HEK293T (cell line): ENCODE results near the gene CASQ2.

Source experiments
- CTCF ChIA-PET: fragments of 350-600 bp; formaldehyde crosslinking; extraction: SDS; loops from one replicate; lab custom pipeline; 2021; ENCODE audit warnings: antibody characterized with exemption, inconsistent platforms; lab: Yijun Ruan, JAX
- POLR2A ChIA-PET: fragments of 350-600 bp; formaldehyde crosslinking; extraction: SDS; loops from one replicate; lab custom pipeline; 2020; ENCODE audit warnings: antibody characterized with exemption, inconsistent platforms; lab: Yijun Ruan, JAX
- DNase-seq: peaks from one replicate; pipeline ENCODE4 v3.0.0; 2012; ENCODE audit warnings: mixed read lengths; ENCODE audit errors: extremely low spot score
- ARNT ChIP-seq: fragments of 450-650 bp; IDR thresholded peaks from 2 replicates; pipeline ENCODE4 v1.6.1; 2017; ENCODE audit warnings: mild to moderate bottlenecking
- BHLHE40 ChIP-seq: fragments of 450-650 bp; IDR thresholded peaks from 2 replicates; pipeline ENCODE4 v1.6.1; 2016; ENCODE audit warnings: mild to moderate bottlenecking, moderate library complexity, borderline replicate concordance
- CTBP1 ChIP-seq: fragments of 450-650 bp; IDR thresholded peaks from 2 replicates; pipeline ENCODE4 v1.6.1; 2016; ENCODE audit warnings: borderline replicate concordance
- ELF4 ChIP-seq: fragments of 450-650 bp; IDR thresholded peaks from 2 replicates; pipeline ENCODE4 v1.6.1; 2017; ENCODE audit warnings: antibody characterized with exemption
- FOXA1 ChIP-seq: fragments of 450-650 bp; IDR thresholded peaks from 2 replicates; pipeline ENCODE4 v1.6.1; 2016; ENCODE audit warnings: mild to moderate bottlenecking
- FOXK2 ChIP-seq: fragments of 450-650 bp; IDR thresholded peaks from 2 replicates; pipeline ENCODE4 v1.6.1; 2016; ENCODE audit warnings: mild to moderate bottlenecking
- FOXM1 ChIP-seq: fragments of 450-650 bp; IDR thresholded peaks from 2 replicates; pipeline ENCODE4 v1.6.1; 2017; ENCODE audit warnings: mild to moderate bottlenecking, borderline replicate concordance
- HDGF ChIP-seq: fragments of 450-650 bp; IDR thresholded peaks from 2 replicates; pipeline ENCODE4 v1.6.1; 2017; ENCODE audit warnings: antibody characterized with exemption, borderline replicate concordance
- L3MBTL2 ChIP-seq: fragments of 450-650 bp; conservative IDR thresholded peaks from 2 replicates; pipeline ENCODE4 v1.6.1; 2016; ENCODE audit warnings: mild to moderate bottlenecking
- LEF1 ChIP-seq: fragments of 450-650 bp; IDR thresholded peaks from 2 replicates; pipeline ENCODE4 v1.6.1; 2017; ENCODE audit warnings: mild to moderate bottlenecking, borderline replicate concordance
- NFRKB ChIP-seq: fragments of 450-650 bp; IDR thresholded peaks from 2 replicates; pipeline ENCODE4 v1.6.1; 2016; ENCODE audit warnings: mild to moderate bottlenecking, moderate library complexity
- PKNOX1 ChIP-seq: fragments of 450-650 bp; IDR thresholded peaks from 2 replicates; pipeline ENCODE4 v1.6.1; 2016
- SP1 ChIP-seq: fragments of 450-650 bp; IDR thresholded peaks from 2 replicates; pipeline ENCODE4 v1.6.1; 2017
- SUZ12 ChIP-seq: fragments of 450-650 bp; IDR thresholded peaks from 2 replicates; pipeline ENCODE4 v1.6.1; 2016; ENCODE audit warnings: mild to moderate bottlenecking
- TARDBP ChIP-seq: fragments of 450-650 bp; IDR thresholded peaks from 2 replicates; pipeline ENCODE4 v1.6.1; 2016
- ZNF384 ChIP-seq: fragments of 450-650 bp; IDR thresholded peaks from 2 replicates; pipeline ENCODE4 v1.6.1; 2016

The CASQ2 gene

GRCh38 chr1:115796897-115797296, 28.4 kb upstream of the CASQ2 start:
- ChIA-PET CTCF (interaction anchor here (0.7 kb wide), 1 partner anchor 32 kb away, joined by 3 read pairs; no protein-coding TSS in a partner anchor), POLR2A (no interaction called here)
- TF ChIP-seq TARDBP (no peak), BHLHE40 (no peak), SUZ12 (no peak), NFRKB (no peak), PKNOX1 (no peak), ARNT (no peak), ZNF384 (no peak), FOXK2 (no peak), L3MBTL2 (no peak), ELF4 (no peak), CTBP1 (no peak), FOXA1 (no peak), FOXM1 (no peak), SP1 (no peak), LEF1 (no peak)
- DNase-seq, result no peak

GRCh38 chr1:115796036-115796435, 27.5 kb upstream of the CASQ2 start:
- no peak for TF ChIP-seq FOXK2
- no peak for TF ChIP-seq SUZ12
- TF ChIP-seq L3MBTL2, result no peak
- TF ChIP-seq FOXM1, result no peak
- TF ChIP-seq CTBP1, result no peak
- no peak for TF ChIP-seq ARNT
- TF ChIP-seq BHLHE40, result no peak
- CTCF ChIA-PET, result no interaction called here
- DNase-seq, result no peak
- POLR2A ChIA-PET, result no interaction called here

GRCh38 chr1:115794976-115795639, 26.6 kb upstream of the CASQ2 start:
- CTCF ChIA-PET, result no interaction called here
- TF ChIP-seq SUZ12 (no peak), SP1 (no peak), ARNT (no peak), PKNOX1 (no peak), FOXK2 (no peak), ZNF384 (no peak), HDGF (no peak), L3MBTL2 (no peak), CTBP1 (no peak), FOXA1 (no peak), LEF1 (no peak), NFRKB (no peak), BHLHE40 (no peak)
- POLR2A ChIA-PET, result no interaction called here
- DNase-seq, result no peak

- DNase-seq, result no peak
- TF ChIP-seq SUZ12 (no peak), CTBP1 (no peak), FOXM1 (no peak), ARNT (no peak), BHLHE40 (no peak), ELF4 (no peak), LEF1 (no peak), NFRKB (no peak)
- ChIA-PET POLR2A (no interaction called here), CTCF (interaction anchor here (1.4 kb wide), 1 partner anchor 11 kb away, joined by 4 read pairs; no protein-coding TSS in a partner anchor)
These were observed 24.6 kb upstream of the CASQ2 start for GRCh38 chr1:115793162-115793561.

- TF ChIP-seq FOXA1 (no peak), ZNF384 (no peak), LEF1 (no peak), CTBP1 (no peak), HDGF (no peak), PKNOX1 (no peak), ELF4 (no peak), TARDBP (no peak), SP1 (no peak)
- no peak for DNase-seq
- ChIA-PET POLR2A (no interaction called here), CTCF (interaction anchor here (1.4 kb wide), 1 partner anchor 10 kb away, joined by 4 read pairs; no protein-coding TSS in a partner anchor)
These were observed 23.3 kb upstream of the CASQ2 start for GRCh38 chr1:115791816-115792215.

- ChIA-PET POLR2A (no interaction called here), CTCF (no interaction called here)
- DNase-seq, result no peak
- TF ChIP-seq LEF1 (no peak), BHLHE40 (no peak), ZNF384 (no peak), FOXK2 (no peak), SUZ12 (no peak), SP1 (no peak), L3MBTL2 (no peak)
These were observed 22.3 kb upstream of the CASQ2 start for GRCh38 chr1:115790846-115791245.
